LoVo (cell line): ENCODE results near the gene PDHA2.
"Not testable (repeated sequence)": the region's sequence is repeated elsewhere in the genome, so short reads cannot be mapped to it uniquely, and the experiment has no call there.

Experiments used
- DNase-seq: peaks from one replicate; pipeline ENCODE4 v3.0.0-alpha.2; 2016; ENCODE audit warnings: low spot score

Gene PDHA2

DNA sequence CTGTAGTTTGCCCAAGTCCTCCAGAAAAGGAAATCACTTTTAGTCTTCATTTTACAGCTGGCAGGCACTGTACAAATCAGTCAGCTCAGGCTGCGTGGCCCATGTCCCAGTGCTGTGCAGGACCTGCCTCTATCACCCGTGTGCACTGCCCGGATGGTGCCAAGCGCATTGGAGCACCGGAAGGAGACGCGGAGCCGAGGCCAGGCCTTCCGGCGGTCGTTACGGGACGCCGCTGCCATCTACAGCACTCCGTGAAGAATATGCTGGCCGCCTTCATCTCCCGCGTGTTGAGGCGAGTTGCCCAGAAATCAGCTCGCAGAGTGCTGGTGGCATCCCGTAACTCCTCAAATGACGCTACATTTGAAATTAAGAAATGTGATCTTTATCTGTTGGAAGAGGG, at the start of gene PDHA2:
Gene PDHA2, plus strand, starts transcription at position 203 of the 400 bp plus-strand sequence. Its CDS starts 58 bp downstream, at position 261.
- no peak for DNase-seq

DNA sequence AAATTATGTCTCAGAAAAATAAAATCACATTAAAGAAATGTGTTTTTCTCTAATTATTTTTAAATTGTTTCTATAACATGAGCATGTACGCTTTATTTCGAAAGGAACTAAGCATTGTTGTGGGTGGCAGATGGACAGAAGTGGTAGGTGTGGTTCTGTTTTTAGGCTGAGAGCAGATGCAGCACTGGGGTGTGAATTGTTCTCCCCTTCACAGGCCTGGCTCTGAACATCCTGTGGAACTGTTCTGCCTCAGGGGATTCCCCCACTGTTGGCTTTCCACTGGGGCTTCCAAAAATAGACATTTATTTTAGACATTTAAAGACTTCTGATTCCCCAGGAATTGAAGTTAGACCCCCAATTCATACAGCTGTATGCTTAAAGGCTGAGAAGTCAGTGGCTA, 41.9 kb upstream of the PDHA2 start:
- no peak for DNase-seq

DNA sequence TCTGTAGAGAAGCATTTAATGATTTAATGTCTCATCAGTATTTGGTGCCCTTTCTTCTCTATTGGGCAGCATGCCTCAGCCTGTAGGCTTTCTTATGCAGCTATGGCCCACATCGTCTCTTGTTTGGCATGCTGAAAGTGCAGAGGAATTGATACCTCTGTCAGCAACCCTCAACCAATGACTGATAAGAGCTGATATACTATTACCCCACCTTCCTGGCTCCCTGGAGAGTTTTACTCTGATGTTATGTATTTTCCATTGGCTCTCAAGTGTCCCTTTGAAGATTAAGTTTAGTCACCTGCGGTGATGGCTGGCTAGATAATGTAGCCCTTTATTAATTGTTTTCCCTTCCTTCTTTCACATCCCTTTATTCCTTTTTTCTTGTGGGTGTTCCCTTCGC, 41.2 kb upstream of the PDHA2 start:
- DNase-seq: no peak

DNA sequence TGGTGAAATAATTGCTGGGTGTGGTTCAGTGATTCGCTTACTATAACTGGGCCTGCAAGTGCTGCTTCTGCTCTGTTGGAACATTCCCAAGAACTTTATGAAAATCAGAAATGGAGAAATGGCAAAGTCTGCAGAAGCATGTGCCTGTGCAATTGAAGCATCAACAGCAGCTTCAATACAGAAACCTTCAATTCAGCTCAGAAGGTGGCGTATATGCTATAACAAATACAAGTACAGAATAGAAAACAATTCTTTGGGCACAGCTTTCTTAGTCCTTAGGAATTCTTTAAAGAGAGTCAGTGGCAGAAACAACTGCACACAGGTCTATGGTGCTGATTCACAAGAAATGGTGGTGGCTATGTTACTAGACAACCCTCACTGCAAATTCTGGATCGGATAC, 18.0 kb upstream of the PDHA2 start:
- DNase-seq: no peak

DNA sequence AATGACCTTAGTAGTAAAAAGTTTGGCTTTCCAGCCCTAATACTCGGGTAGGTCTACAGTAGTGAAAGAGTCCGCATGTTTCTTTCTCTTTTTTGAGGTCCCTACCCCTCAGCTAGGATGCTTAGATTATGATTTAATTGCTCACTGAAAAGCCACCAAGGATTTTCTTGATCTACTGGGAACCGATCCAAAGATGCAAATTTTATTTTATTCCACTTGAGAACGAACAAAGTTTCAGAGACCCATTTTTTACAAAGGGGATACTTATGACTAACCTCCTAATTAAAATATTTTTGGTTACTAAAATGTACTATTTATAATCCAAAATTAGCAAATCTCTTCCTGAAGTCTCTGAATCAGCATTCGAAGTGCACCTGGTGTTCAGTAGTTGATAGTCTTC, 14.3 kb upstream of the PDHA2 start:
- no peak for DNase-seq

DNA sequence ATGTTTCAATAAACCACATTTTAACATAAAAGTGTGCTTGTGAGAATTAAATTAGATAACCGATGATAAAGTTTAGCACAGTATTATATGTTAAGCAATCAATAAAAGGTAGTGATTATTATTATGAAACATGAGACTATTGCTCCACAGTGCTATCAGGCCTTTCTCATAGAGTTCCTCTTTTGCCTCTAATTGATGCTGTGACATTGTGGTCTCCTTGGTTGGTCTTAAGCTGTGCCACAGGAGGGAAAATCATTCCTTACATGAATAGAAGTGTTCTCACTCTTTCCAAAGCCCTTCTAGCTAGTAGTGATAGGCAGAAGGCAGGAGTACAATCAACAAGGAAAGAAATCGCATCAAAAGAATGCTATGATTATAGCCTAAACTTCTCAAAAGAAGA, 9.2 kb upstream of the PDHA2 start:
- DNase-seq: no peak

GRCh38 chr4:95831166-95831565, 8.7 kb upstream of the PDHA2 start:
- DNase-seq: no peak

DNA sequence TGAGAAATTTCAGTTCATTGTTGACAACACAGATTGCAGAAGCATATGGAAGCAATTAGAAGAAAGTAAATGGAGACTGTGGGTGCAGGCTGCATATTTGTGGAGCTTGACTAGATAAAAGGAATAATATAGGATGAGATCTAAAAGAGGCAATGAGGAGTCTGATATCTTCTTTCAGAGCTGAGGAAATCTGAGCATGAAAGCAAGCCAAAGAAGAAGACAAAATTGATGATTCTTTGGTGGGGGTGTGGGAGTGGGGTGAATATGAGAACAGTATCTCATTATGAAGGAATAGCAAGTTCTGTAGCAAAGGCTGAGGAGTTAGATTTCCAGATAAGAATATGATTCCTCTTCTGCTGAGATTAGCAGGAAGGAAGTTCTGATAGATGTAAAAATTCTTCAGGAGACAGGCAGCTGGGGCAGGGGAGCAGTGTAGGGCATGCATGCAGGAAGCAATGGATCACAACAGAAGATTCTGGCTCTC, 6.1 kb upstream of the PDHA2 start:
- DNase-seq: no peak

- peak; percentile 25 for DNase-seq
These were observed 4.2 kb upstream of the PDHA2 start for GRCh38 chr4:95835672-95836071.

GRCh38 chr4:95838192-95838591, 1.7 kb upstream of the PDHA2 start:
- no peak for DNase-seq

DNA sequence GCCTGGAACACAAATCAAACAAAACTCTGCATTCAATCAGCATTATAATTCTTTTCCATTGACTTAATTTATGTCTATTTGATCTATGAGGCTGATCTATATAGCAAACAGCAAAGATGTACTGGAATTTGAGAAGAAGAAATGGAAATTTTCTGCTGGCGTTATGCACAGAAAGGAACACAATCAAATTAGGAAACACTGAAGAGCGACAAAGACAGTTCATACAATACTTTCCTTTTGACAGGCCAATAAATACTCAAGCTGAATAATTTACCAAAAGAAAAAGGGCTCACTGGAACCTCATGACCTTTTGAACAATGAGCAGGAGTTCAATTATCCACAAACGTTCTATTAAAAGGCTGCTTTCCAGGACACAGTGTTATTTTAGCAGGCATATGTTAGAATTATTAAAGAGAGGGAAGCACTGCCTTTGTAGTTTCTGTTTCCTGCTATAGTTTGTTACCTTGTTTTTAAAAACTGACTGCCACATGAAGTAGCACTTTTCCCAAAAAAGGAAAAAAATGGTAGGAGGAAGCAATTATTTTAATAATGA, 8.1 kb downstream of the PDHA2 start:
- no peak for DNase-seq

DNA sequence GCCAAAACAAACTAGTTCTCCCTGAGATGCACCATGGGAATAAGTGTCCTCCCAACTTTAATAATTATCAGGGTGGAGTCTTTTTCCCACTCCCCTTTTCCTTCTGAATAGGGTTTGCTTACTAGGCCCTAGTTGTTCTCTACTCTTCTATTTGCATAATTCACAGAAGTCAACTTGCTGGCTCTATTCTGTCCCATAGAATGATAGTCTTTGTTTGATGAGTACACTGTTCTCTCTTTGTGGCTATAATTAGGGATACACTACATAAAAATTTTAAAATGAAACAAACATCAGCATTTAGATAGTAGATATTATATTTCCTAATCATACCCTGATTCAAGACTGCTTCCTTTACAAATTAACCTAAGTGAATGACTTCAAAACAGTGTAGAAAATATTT, 10.3 kb downstream of the PDHA2 start:
- DNase-seq: no peak

- DNase-seq: no peak
These were observed 17.9 kb downstream of the PDHA2 start for GRCh38 chr4:95857761-95858160.

DNA sequence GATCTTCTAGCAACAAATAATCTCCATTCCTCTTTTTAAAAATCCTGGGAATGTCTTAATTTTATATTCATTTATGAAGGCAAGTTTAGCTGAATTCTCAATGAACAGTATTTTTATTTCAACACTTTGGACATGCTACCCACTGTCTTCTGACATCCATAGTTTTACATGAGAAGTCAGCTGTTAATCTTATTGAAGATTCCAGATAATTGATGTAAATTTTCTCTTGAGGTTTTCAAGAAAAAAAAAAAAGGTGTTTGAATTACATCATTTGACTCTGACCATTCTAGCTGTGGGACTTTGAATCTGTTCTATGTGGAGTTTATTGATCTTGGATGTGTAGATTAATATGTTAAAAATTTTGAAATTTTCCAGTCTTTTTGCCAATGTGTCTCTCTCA, 28.0 kb downstream of the PDHA2 start:
- no peak for DNase-seq

- DNase-seq: not testable (repeated sequence)
These were observed 29.5 kb downstream of the PDHA2 start for GRCh38 chr4:95869414-95869813.

GRCh38 chr4:95869961-95870500, 30.1 kb downstream of the PDHA2 start:
- DNase-seq: no peak

DNA sequence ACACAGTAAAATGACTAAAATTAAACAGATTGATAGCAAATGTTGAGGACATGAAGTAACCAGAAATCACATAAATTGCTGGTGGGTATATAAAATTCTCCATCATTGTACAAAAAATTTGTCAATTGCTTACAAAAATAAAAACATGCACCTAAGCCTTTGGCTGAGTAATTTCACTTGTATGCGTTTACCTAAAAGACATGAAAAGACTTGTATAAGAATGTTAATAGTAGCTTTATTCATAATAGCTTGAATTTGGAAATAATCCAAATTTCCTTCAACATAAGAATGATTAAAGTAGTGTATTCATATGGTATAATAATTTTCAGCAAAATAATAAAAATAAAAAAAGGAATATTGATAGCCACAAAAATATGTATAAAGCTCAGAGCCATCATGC, 37.7 kb downstream of the PDHA2 start:
- DNase-seq: no peak

- no peak for DNase-seq
These were observed 47.7 kb downstream of the PDHA2 start for GRCh38 chr4:95887551-95887950.

GRCh38 chr4:95889662-95890061, 49.8 kb downstream of the PDHA2 start:
- DNase-seq: no peak
